AG09319 (cell line): ENCODE measurements around the gene OR51G1.
A peak's percentile ranks its signal among the peaks of the same experiment; 100 is the strongest.

Experiments
- DNase-seq: peaks from one replicate; pipeline ENCODE4 v3.0.0-alpha.2; 2010; ENCODE audit warnings: low read depth; ENCODE audit errors: extremely low read depth
- TF ChIP-seq, protein P1 (sequence below): IDR thresholded peaks from 2 replicates; pipeline ENCODE4 v1.5.1; 2011; ENCODE audit warnings: low read depth, mild to moderate bottlenecking, inconsistent platforms, low read length, moderate library complexity

Gene OR51G1

DNA sequence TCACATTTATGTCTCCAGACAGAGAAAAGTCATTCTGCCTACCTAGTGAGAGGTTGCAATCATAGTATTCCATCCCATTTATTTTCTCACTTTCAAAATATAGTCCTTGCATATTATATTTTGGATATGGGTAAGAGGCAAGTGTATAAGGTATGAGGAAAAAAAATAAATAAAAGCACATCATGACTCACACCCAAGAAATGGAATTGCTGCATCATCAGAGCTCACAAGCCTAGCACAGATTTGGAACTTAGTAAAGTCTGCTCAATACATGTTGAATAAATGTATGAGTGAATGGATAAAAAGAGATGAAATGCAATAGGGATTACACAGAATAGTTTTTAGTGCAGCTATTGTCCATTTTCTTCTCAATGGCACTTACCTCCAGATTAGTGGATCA lies 2.5 kb upstream of the OR51G1 start:
- no peak for DNase-seq
- TF ChIP-seq, protein P1, sequence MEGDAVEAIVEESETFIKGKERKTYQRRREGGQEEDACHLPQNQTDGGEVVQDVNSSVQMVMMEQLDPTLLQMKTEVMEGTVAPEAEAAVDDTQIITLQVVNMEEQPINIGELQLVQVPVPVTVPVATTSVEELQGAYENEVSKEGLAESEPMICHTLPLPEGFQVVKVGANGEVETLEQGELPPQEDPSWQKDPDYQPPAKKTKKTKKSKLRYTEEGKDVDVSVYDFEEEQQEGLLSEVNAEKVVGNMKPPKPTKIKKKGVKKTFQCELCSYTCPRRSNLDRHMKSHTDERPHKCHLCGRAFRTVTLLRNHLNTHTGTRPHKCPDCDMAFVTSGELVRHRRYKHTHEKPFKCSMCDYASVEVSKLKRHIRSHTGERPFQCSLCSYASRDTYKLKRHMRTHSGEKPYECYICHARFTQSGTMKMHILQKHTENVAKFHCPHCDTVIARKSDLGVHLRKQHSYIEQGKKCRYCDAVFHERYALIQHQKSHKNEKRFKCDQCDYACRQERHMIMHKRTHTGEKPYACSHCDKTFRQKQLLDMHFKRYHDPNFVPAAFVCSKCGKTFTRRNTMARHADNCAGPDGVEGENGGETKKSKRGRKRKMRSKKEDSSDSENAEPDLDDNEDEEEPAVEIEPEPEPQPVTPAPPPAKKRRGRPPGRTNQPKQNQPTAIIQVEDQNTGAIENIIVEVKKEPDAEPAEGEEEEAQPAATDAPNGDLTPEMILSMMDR, result no peak

- TF ChIP-seq, protein P1, result no peak
Observed at GRCh38 chr11:4922304-4922703, 1.8 kb downstream of the OR51G1 start.

DNA sequence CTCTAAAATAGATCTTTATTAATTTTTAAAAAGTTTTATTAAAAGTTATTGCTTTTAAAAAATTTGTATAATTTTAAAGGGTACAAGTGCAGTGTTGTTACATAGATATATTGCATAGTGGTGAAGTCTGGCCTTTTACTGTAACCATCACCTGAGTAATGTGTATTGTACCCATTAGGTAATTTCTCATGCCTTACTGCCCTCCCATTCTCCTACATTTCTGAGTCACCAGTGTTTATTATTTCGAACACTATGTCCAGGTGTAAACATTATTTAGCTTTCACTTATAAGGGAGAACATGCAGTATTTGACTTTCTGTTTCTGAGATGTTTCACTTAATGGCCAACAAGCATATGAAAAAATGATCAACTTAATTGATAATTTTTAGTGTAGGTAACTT lies 2.3 kb downstream of the OR51G1 start:
- TF ChIP-seq, protein P1, result no peak
- no peak for DNase-seq

More at GRCh38 chr11:4922304-4922703, 1.8 kb downstream of the OR51G1 start:
- no peak for DNase-seq

DNA sequence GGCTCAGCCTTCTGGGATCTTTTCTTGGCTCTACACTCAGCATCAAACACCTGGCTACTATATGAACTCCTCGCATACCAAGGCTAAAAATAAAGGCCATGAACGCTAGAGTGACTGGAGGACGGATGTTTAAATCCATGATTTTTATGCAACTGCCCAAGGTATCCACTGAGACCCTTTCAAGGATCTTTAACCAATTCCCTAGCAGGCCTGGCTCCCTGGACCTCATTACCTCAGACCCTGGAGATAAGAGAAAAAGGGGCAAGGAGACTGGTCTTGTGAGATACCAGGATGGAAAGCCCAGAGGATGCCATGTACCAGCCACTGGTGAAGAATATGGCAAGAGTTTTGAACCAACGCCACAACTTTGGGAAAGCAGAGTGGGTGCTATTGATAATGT lies 4.9 kb downstream of the OR51G1 start, which contains the start of gene OR51G2:
Gene OR51G2 (minus strand): TSS at position 101 of the 400 bp plus-strand sequence. CDS start 3,687 bp downstream, outside the sequence.
- no peak for DNase-seq
- TF ChIP-seq, protein P1, result no peak

DNA sequence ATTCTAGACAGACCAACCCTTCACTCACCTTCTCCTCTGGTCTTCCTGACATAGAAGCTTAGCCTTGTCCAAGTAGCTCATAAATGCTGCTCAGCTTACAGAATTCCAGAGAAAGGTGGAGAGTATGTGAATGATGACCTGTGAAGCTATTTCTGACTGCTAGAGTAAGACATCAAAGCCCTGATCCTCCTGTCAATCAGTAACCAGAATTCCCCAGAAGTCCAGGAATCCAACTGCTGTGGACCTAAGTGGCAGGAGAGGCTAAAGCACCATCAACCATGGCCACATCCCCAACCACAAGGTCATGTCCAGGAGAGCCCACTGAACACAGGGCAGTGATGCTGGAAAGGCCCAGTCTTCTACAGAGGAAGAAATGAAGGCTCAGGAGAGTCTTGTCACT lies 7.6 kb downstream of the OR51G1 start:
- DNase-seq, result no peak
- TF ChIP-seq, protein P1, result no peak

GRCh38 chr11:4903484-4903883 lies 20.7 kb downstream of the OR51G1 start, which contains the start of gene OR51A7:
TSS of gene OR51A7 (plus strand) at chr11:4903783. CDS start at chr11:4907370, 3,587 bp downstream.
- TF ChIP-seq, protein P1, result no peak
- no peak for DNase-seq

GRCh38 chr11:4891996-4892640 lies 32.0 kb downstream of the OR51G1 start:
- peak; percentile 49 for DNase-seq
- TF ChIP-seq, protein P1, result peak; percentile 2; the same call in 1 of the 2 replicates
